ENCODE measurements around the gene MRAP2.
"Not testable (repeated sequence)": the region's sequence is repeated elsewhere in the genome, so short reads cannot be mapped to it uniquely, and the experiment has no call there.

The MRAP2 gene

GRCh38 chr6:84093441-84094435 lies 60.2 kb downstream of the MRAP2 start:
- no peak for TF ChIP-seq CTCF (IDR thresholded peaks at IDR 0.05; ENCODE audit: low read depth, low read length)
- H3K4me3 ChIP-seq (ENCODE audit: low read depth, low read length) = no peak overlapping the region
- in situ Hi-C loops (cut with HindIII; ENCODE audit: low sequenced_read_pairs) = no loop called here
- no peak for DNase-seq (ENCODE audit: low read depth, low spot score)

- no peak for TF ChIP-seq CTCF (IDR thresholded peaks at IDR 0.05; ENCODE audit: low read depth, low read length)
- no peak overlapping the region for H3K4me3 ChIP-seq (ENCODE audit: low read depth, low read length)
- in situ Hi-C loops (cut with HindIII; ENCODE audit: low sequenced_read_pairs) = no loop called here
- no peak for DNase-seq (ENCODE audit: low read depth, low spot score)
Measured at GRCh38 chr6:84095156-84095555, 61.6 kb downstream of the MRAP2 start.

- no peak for TF ChIP-seq CTCF (IDR thresholded peaks at IDR 0.05; ENCODE audit: low read depth, low read length)
- DNase-seq (ENCODE audit: low read depth, low spot score) = no peak
- in situ Hi-C loops (cut with HindIII; ENCODE audit: low sequenced_read_pairs) = no loop called here
- no peak overlapping the region for H3K4me3 ChIP-seq (ENCODE audit: low read depth, low read length)
Measured at GRCh38 chr6:84103029-84103428, 69.5 kb downstream of the MRAP2 start.

- DNase-seq (ENCODE audit: low read depth, low spot score); H3K4me3 ChIP-seq (ENCODE audit: low read depth, low read length); in situ Hi-C loops (cut with HindIII; ENCODE audit: low sequenced_read_pairs): not testable (repeated sequence)
Measured at GRCh38 chr6:84105215-84105924, 71.8 kb downstream of the MRAP2 start.

- no peak for TF ChIP-seq CTCF (IDR thresholded peaks at IDR 0.05; ENCODE audit: low read depth, low read length)
- in situ Hi-C loops (cut with HindIII; ENCODE audit: low sequenced_read_pairs) = no loop called here
- no peak for DNase-seq (ENCODE audit: low read depth, low spot score)
- H3K4me3 ChIP-seq (ENCODE audit: low read depth, low read length) = no peak overlapping the region
Measured at GRCh38 chr6:84107495-84107894, 73.9 kb downstream of the MRAP2 start.

- DNase-seq (ENCODE audit: low read depth, low spot score); H3K4me3 ChIP-seq (ENCODE audit: low read depth, low read length); in situ Hi-C loops (cut with HindIII; ENCODE audit: low sequenced_read_pairs): not testable (repeated sequence)
Measured at GRCh38 chr6:84111351-84111750, 77.8 kb downstream of the MRAP2 start.

- H3K4me3 ChIP-seq (ENCODE audit: low read depth, low read length); DNase-seq (ENCODE audit: low read depth, low spot score); in situ Hi-C loops (cut with HindIII; ENCODE audit: low sequenced_read_pairs): not testable (repeated sequence)
Measured at GRCh38 chr6:84114933-84115594, 81.5 kb downstream of the MRAP2 start.
